SU-DHL-6 (cell line): ENCODE measurements around the gene ADPRHL1.

Source experiments
- CTCF ChIP-seq: fragments of 200-600 bp; sonication (generic); IDR thresholded peaks from one replicate; pipeline ENCODE4 v1.5.1; 2017; ENCODE audit warnings: antibody characterized with exemption, mild to moderate bottlenecking, low read length, moderate library complexity; ENCODE audit not compliant: insufficient read depth, poor library complexity, severe bottlenecking
- EZH2phosphoT487 ChIP-seq: fragments of 200-600 bp; sonication (generic), shearing (Covaris generic); conservative IDR thresholded peaks from 2 replicates; pipeline ENCODE4 v1.6.1; 2018; ENCODE audit warnings: mild to moderate bottlenecking, antibody characterized with exemption, low read length, moderate library complexity, mixed read lengths

GRCh38 chr13:113404723-113405471 is 48.4 kb downstream of the ADPRHL1 start:
- TF ChIP-seq CTCF (no peak), EZH2phosphoT487 (no peak)
